Ureter (tissue), 1 donor: Measurements from ENCODE around the gene C16orf89. TPM values are rescaled to one million over a fixed set of nuclear protein-coding genes. Genes with fewer than 3 reads are reported as not detected.

ENCODE experiments used
- DNase-seq: peaks from one replicate; pipeline ENCODE4 v3.0.0-alpha.2; 2020; ENCODE audit warnings: low spot score
- total RNA-seq: library from RNA; stranded (reverse); gene quantifications from one replicate; pipeline ENCODE4 v1.2.4, GENCODE V29; 2023
- donor health status: DM: yes; HTN: yes; CAD: no.

Gene C16orf89
- total RNA-seq, 1 donor from 2014 or later = 10.0 TPM

- no peak for DNase-seq
These were observed 35.4 kb downstream of the C16orf89 start for GRCh38 chr16:5030251-5030870.

GRCh38 chr16:5028950-5029475, 36.7 kb downstream of the C16orf89 start:
- no peak for DNase-seq

- no peak for DNase-seq
These were observed 38.1 kb downstream of the C16orf89 start for GRCh38 chr16:5027575-5028235.

GRCh38 chr16:5027086-5027485, 38.7 kb downstream of the C16orf89 start:
- DNase-seq = no peak

GRCh38 chr16:5026664-5027063, 39.1 kb downstream of the C16orf89 start:
- no peak for DNase-seq

GRCh38 chr16:5025171-5025632, 40.6 kb downstream of the C16orf89 start:
- DNase-seq = no peak

- no peak for DNase-seq
These were observed 41.1 kb downstream of the C16orf89 start for GRCh38 chr16:5024632-5025031.

GRCh38 chr16:5022521-5022920, 43.2 kb downstream of the C16orf89 start:
- DNase-seq = no peak

- DNase-seq = no peak
These were observed 45.2 kb downstream of the C16orf89 start for GRCh38 chr16:5020551-5020950.

- no peak for DNase-seq
These were observed 46.0 kb downstream of the C16orf89 start for GRCh38 chr16:5019775-5020174.

GRCh38 chr16:5018793-5019192, 47.0 kb downstream of the C16orf89 start:
- DNase-seq = no peak

GRCh38 chr16:5017678-5017969, 48.1 kb downstream of the C16orf89 start:
- DNase-seq = no peak

GRCh38 chr16:5016967-5017677, 48.6 kb downstream of the C16orf89 start:
- DNase-seq = no peak

- DNase-seq = no peak
These were observed 49.9 kb downstream of the C16orf89 start for GRCh38 chr16:5015887-5016286.

- no peak for DNase-seq
These were observed 50.4 kb downstream of the C16orf89 start for GRCh38 chr16:5015351-5015750.

GRCh38 chr16:5012887-5013286, 52.9 kb downstream of the C16orf89 start:
- no peak for DNase-seq

- DNase-seq = no peak
These were observed 54.1 kb downstream of the C16orf89 start for GRCh38 chr16:5011637-5012036.

- no peak for DNase-seq
These were observed 55.0 kb downstream of the C16orf89 start for GRCh38 chr16:5010576-5011329.

- no peak for DNase-seq
These were observed 57.4 kb downstream of the C16orf89 start for GRCh38 chr16:5008311-5008731.

GRCh38 chr16:5007256-5007655, 58.5 kb downstream of the C16orf89 start:
- DNase-seq = no peak

- DNase-seq = no peak
These were observed 59.2 kb downstream of the C16orf89 start for GRCh38 chr16:5006348-5007193.
